ENCODE data around the gene TATDN3. TPM values are rescaled to one million over a fixed set of nuclear protein-coding genes. Genes with fewer than 3 reads are reported as not detected.
A peak's percentile ranks its signal among the peaks of the same experiment; 100 is the strongest.

Gene TATDN3
- total and polyA plus RNA-seq, 12 donors: 12.9 to 38.8 (median 24.2) TPM

DNA sequence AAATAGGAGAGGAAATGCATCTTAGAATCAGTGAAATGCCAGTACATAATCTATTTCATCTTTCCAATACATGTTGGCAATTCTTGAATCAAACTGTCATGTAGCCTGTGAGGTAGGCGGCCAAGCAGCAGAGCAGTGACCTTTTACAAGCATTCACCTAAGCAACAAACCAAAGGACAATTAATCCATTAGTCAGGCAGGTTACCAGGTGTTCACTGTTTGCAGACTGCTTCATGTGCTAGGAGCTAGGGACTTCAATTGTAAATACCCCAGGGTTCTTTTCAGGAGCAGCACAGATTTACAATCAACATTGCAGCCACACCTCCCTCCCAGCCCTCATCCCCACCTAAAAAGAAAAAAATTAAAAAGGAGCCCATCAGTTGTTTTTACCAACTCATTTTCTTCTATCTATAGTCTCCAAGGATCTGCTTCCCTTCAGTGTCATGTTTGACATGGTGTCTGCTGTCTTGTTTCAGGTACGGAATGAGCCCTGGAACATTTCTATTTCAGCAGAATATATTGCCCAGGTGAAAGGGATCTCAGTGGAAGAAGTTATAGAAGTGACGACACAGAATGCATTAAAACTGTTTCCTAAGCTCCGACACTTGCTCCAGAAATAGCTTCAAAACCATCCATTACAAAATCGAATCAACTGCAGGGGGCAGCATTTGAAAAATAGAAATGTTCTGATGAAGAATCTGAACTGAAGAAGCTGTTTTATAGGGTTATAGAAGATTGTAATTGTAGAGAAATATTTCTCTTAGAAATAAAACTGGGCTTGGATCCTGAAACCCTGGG, 23.0 kb downstream of the TATDN3 start:
- ATAC-seq: no peak
- peaks cover 0 to 48% (median 0%) of the 10 kb centered on the region in 9 donors for H3K36me3 ChIP-seq
- intact Hi-C loops (cut with DNase I): loop anchor here in 9 of 10 donors (2.0 to 5.0 kb wide), 3 partner anchors 178 to 183 kb away; no protein-coding TSS in a partner anchor
- peaks cover 0 to 13% (median 0%) of the 10 kb centered on the region in 9 donors for H3K4me1 ChIP-seq
- no peaks in the 10 kb centered on the region for H3K9me3 ChIP-seq
- H3K27me3 ChIP-seq: no peaks in the 10 kb centered on the region
- DNase-seq: no peak
- H3K27ac ChIP-seq: no peak overlapping the region
- H3K4me3 ChIP-seq: no peak overlapping the region
- WGBS, 2 donors: 48 to 49% methylated on average over 5 of the region's 5 CpGs
- peak in 7 of 9 donors; percentile 31 to 56 (median 50) for TF ChIP-seq CTCF (IDR thresholded peaks at IDR 0.05)

DNA sequence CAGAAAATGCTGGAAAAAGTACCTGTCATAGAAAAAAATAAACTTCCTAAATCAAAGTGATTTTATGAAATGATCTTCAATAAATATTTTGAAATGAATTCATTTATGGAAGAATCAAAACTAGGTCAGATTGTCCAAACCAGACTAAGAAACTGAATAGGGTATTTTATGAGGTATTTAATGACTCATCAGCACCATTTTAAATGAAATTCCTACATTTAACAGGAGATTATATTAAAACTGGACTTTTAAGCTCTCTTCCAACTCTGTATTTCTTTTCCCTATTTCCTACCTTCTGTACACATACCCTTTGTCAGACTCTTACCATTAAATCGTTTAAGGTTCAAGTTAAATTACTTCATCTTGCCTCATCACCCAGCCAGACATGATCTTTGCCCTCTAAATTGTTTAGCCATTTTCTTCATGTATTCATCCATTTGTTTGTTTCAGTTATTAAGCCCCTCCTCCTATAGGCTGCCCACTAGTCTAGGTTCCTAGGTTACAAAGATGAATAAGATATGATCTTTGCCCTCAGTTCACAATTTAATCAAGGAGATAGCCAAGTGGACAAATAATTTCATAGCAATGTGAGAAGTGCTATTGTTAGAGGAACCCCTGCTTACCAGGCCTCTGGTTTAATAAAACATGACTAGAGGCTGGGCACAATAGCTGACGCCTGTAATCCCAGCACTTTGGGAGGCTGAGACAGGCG, 25.0 kb downstream of the TATDN3 start:
- no peaks in the 10 kb centered on the region for H3K9me3 ChIP-seq
- H3K36me3 ChIP-seq: peaks cover 0 to 29% (median 0%) of the 10 kb centered on the region in 9 donors
- no peak overlapping the region for H3K4me3 ChIP-seq
- TF ChIP-seq CTCF (IDR thresholded peaks at IDR 0.05): no peak
- intact Hi-C loops (cut with DNase I): loop anchor here in 5 of 10 donors (5.0 kb wide), 2 partner anchors 176 to 181 kb away; no protein-coding TSS in a partner anchor
- no peak overlapping the region for H3K27ac ChIP-seq
- no peak for ATAC-seq
- H3K4me1 ChIP-seq: peaks cover 0 to 21% (median 0%) of the 10 kb centered on the region in 9 donors
- DNase-seq: no peak
- no peaks in the 10 kb centered on the region for H3K27me3 ChIP-seq
- 89 to 94% methylated on average over 3 of the region's 3 CpGs for WGBS, 2 donors

DNA sequence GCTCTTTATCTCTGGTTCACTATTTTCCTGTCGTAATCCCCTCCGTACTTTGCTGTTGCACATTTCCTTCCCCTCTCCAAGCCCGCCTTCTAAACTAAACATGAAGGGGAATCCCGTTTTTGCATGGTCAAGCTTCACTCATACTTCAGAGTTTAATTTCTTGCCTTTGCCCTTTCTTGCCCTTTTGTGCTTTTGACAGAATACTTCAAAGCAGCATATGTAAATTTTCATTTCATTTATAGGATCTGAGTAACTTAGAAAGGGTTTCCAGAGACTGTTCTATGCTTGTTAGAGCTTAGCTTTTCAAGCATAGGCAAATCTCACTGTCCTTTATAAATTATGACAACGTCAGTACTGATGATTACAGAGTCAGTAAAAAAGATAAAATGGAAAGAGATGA, 28.0 kb downstream of the TATDN3 start:
- Histone ChIP-seq H3K27ac (peak overlapping the region in 1 of 10 donors; percentile 22), H3K27me3 (no peaks in the 10 kb centered on the region), H3K4me3 (no peak overlapping the region), H3K36me3 (peaks cover 0 to 4% (median 0%) of the 10 kb centered on the region in 9 donors), H3K4me1 (peaks cover 0 to 21% (median 0%) of the 10 kb centered on the region in 9 donors), H3K9me3 (peaks cover 0 to 3% (median 0%) of the 10 kb centered on the region in 11 donors)
- ATAC-seq: no peak
- no peak for DNase-seq
- intact Hi-C loops (cut with DNase I): loop anchor here in 6 of 10 donors (5.0 to 10.0 kb wide), 3 partner anchors 165 to 178 kb away; no protein-coding TSS in a partner anchor
- whole genome bisulfite sequencing, 2 donors: 39 to 53% methylated on average over 5 of the region's 5 CpGs
- no peak for TF ChIP-seq CTCF (IDR thresholded peaks at IDR 0.05)

- Histone ChIP-seq H3K4me1 (peaks cover 0 to 16% (median 0%) of the 10 kb centered on the region in 9 donors), H3K27ac (no peak overlapping the region), H3K36me3 (no peaks in the 10 kb centered on the region), H3K27me3 (no peaks in the 10 kb centered on the region), H3K4me3 (no peak overlapping the region), H3K9me3 (peaks cover 0 to 15% (median 6%) of the 10 kb centered on the region in 11 donors)
- TF ChIP-seq CTCF (IDR thresholded peaks at IDR 0.05): no peak
- no peak for DNase-seq
- intact Hi-C loops (cut with DNase I): loop anchor here in 1 of 10 donors (10.0 kb wide), 1 partner anchor 164 kb away; no protein-coding TSS in a partner anchor
- WGBS, 2 donors: 90 to 92% methylated on average over 2 of the region's 2 CpGs
- no peak for ATAC-seq
These were observed 29.3 kb downstream of the TATDN3 start for GRCh38 chr1:212820969-212821368.
